HG03280 (cell line): ENCODE data around the gene CHAT.

ENCODE experiments used
- ATAC-seq: cut with Tn5 transposase; IDR thresholded peaks from one replicate; pipeline ENCODE4 v1.9.1; 2021; ENCODE audit warnings: mild to moderate bottlenecking, moderate library complexity; ENCODE audit not compliant: unreplicated experiment

CHAT gene

GRCh38 chr10:49627644-49628247, 13.9 kb downstream of the CHAT start:
- ATAC-seq = no peak

- no peak for ATAC-seq
These were observed 14.8 kb downstream of the CHAT start for GRCh38 chr10:49628599-49628998.

GRCh38 chr10:49629431-49629881, 15.6 kb downstream of the CHAT start:
- no peak for ATAC-seq

GRCh38 chr10:49631975-49632374, 18.1 kb downstream of the CHAT start:
- no peak for ATAC-seq

GRCh38 chr10:49632406-49633317, 18.8 kb downstream of the CHAT start:
- ATAC-seq = no peak

DNA sequence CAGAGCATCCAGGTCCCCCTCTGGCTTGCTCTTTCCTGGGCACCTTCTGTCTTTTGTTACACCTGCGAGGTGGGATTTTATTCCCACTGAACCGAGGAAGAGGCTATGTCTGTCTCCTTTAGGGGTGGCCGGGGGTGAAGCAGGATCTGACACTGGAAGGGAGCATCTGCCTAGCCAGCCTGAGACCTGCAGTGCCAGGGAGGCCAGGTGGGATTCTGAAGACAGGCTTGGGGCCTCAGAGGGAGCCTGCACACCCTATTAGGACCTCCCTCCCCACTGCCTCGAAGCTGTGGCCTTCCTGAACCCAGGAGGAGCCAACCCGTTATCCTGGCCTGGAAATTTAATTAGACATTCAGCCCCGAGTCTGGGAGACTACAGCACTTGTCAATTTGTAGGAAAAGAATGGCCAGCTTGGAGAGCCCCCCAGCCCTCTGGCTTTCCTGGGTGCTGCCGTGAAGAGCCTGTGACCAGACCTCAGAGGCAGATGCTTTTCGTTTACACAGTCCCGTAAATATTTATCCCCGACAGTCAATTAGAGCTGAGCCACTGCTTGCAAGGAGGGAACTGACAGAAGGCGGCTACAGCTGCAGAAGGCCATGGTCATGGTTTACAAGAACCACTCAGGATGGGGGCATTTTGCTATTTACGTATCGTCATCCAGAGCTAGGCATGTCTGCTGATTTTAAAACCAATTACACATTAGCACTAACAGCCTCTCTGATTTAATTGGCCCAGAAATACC, 19.7 kb downstream of the CHAT start:
- no peak for ATAC-seq

DNA sequence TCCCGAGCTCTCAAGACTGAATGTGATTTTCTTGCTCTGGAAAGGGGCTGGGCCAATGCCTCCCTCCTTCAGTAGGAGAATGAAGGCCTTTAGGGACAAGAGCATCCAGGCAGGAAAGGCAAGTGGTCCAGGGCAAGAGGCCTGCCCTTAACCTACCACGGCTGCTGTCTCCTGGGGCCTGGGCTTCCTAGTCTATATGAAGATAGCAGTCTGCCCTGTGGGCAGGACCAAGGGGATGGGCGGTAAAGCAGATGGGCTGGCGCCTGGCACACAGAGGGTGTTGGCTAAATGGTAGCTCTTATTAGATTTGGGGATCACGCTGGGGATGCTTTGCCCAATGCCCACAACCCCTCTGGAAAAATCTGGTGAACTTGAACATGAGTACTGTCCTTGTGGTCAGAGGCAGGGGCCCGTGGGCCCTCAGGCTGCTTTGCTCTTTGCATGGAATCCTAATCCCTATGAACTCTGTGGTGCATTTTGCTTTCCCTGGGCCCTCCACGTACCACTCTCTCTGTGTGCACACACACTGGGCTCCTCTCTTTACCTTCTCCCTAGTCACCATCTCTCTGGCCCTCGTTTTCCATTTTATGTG, 20.3 kb downstream of the CHAT start:
- ATAC-seq = no peak

GRCh38 chr10:49642311-49642710, 28.5 kb downstream of the CHAT start:
- no peak for ATAC-seq

DNA sequence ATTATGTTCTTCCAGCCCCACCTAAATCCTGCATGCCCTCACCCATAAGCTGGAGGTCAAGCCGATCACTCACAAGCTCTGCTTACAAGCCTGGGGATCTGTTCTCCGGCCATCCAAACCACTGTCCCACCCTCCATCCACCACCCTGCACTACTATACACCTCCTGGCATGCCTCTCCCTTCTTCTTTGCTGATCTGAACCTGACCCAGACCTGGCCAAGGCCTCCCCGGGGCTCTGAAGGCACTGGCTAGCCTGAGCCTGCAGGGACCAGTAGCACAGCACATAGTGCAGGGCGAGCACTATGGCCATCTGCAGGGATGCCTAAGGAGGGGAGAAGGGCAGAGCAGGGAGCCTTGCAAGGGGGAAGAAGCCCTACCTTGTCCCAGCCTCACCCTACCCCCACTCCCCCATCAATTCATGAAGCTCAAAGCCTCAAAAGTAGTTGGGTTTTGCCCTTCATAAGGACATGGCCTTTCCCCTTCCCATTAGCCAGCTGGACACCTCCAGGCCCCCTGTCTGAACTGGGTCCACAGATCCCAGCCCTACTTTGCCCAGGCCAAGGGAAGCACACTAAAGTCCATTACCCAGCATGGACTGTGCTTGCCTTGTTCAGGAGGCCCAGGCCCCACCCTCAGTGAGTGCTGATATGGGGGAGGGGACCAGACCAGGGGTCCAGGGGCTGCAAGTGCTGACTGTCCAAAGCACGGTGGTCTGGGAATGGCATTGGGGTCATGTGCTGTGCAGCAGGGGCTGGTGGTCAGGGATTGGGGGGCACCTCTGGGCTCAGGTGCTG, 29.6 kb downstream of the CHAT start:
- ATAC-seq = no peak

DNA sequence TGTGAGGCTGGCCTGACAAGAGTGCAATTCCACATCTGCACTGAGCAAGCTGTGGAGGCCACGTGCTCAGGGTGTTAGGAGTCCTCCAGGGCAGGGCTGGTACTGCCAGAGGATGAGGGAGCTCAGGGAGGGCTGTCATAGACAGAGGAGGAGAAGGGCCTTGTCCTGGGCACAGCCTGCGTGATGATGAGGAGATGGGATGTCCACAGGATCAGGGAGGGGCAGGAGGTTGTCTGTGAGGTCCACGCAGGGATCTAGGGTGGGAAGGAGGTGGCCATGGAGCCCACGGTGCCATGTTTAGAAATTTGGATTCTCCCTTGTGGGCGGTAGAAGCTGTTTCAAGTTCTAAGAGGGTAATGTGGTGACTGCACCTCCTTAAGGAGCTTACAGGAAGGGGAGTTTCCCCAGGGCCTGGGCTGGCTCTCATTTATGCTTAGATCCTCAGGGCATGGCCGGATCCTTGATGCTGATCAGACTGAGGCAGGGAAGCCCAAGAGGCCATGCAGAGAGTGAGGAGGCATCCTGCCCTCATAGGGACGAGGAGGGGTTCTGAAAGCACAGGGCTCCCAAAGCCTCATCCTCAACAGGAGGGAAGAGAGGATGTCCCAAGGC, 30.3 kb downstream of the CHAT start:
- no peak for ATAC-seq

GRCh38 chr10:49645417-49645816, 31.6 kb downstream of the CHAT start:
- ATAC-seq = no peak

DNA sequence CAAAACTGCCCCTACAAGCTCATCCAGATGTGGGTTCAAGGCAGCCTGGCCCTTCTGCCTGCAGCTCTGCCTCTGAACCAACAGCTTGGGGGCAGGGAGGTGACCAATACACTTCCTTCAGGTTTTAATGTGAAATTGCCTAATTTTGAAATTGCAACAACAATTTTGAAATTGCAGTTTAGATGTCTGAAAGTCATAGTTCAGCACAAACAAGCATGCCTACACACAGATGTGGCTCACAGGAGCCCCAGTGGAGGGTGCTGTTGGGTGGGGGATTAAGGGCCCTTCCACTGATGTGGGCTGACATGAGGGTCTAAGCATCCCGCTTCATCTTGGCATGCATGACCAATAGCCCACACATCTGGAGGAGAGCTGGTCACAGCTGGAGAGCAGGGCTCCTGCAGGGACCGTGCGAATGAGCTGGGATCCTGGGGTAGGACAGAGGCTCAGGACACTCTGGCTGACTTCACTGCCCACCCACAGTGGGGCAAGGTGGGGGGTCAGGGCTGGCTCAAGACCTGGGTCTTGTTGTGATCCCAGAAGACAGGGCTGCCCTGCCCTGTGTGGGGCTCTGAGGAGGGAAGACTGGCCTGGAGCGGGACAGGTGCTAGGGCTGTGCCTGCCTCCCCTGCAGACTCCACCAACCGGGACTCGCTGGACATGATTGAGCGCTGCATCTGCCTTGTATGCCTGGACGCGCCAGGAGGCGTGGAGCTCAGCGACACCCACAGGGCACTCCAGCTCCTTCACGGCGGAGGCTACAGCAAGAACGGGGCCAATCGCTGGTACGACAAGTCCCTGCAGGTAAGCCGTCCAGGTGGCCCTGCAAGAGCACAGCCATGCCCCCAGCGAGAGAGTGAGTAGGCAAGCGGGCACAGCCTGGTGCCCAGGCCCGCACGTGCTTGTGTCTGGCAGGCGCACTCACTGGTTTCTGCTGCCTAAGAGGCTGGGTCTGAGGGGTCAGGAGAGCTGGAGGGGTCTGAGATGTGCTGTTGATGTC, 32.3 kb downstream of the CHAT start:
- no peak for ATAC-seq

DNA sequence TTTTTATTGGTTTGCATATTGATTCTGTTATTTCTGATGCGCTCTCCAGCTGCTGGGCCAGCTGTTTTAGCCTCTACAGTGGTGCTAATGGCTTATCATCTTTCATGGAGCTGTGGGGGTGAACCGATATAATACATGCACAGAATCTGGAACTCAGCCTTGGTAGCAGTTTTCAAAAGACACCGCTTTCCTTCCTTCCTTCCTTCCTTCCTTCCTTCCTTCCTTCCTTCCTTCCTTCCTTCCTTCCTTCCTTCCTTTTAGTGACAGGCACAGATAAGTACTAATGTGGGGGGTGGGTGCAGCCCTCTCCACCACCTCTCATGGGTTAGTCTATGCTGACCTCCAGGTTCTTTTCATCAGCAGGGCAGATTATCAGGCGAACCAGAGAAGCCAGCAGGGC, 33.7 kb downstream of the CHAT start:
- ATAC-seq = no peak

DNA sequence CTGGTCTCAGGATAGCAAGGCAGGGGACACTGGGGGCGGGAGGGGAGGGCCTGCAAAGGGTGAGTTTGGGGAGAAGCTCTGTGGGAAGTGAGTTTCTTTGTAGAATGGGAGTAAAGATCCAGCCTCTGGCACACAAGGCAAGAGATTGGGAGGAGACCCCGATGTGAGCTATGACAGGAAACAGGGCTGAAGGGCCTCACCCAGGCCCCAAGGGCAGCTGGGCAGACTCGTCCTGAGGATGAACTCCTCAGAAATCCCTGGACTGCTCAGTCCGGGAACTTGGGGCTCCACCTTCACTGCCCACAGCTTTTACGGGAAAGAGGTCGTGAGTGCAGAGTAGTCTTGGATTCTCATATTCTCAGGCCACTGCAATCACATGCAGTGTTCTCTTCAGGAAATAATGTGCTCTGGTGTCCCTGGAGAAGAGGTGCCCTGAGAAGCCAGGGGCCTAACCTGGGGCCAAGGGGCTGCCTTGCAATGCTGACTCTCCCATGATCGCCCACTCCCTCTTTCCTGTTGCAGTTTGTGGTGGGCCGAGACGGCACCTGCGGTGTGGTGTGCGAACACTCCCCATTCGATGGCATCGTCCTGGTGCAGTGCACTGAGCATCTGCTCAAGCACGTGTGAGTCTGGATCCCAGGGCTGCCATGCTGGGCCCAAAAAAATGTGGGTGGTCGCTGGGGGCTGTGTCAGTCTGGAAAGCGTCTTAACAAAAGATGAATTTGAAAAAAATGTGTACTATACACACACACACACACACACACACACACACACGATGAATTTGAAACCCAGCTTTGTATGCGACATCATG, 34.4 kb downstream of the CHAT start:
- ATAC-seq = no peak

GRCh38 chr10:49649294-49649693, 35.5 kb downstream of the CHAT start:
- ATAC-seq = no peak

- ATAC-seq = no peak
These were observed 36.3 kb downstream of the CHAT start for GRCh38 chr10:49649936-49650723.

DNA sequence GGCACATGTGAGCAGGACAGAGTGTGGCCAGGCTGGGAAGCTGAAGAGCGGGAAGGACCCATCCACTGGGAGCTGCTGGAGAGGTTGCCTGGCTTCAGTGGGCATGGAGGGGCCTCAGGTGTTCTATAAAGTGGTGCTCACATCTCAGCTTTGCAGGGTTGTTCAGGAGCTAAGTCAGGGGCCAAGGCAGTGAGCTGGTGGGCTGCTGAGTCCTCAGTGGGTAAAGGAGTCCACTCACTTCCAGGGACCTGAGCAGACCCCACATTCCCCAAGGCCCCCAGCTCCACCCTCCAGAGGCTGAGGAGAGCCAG, 36.8 kb downstream of the CHAT start:
- ATAC-seq = no peak
